DMS114 treated with DMSO at 0.1 percent for 48 hours (cell line): ENCODE results near the gene ZCCHC24.
A peak's percentile ranks its signal among the peaks of the same experiment; 100 is the strongest.

ENCODE experiments used
- DNase-seq: peaks from one replicate; lab custom pipeline; 2025; ENCODE audit not compliant: unreplicated experiment; lab: John Stamatoyannopoulos, UW

Gene ZCCHC24

DNA sequence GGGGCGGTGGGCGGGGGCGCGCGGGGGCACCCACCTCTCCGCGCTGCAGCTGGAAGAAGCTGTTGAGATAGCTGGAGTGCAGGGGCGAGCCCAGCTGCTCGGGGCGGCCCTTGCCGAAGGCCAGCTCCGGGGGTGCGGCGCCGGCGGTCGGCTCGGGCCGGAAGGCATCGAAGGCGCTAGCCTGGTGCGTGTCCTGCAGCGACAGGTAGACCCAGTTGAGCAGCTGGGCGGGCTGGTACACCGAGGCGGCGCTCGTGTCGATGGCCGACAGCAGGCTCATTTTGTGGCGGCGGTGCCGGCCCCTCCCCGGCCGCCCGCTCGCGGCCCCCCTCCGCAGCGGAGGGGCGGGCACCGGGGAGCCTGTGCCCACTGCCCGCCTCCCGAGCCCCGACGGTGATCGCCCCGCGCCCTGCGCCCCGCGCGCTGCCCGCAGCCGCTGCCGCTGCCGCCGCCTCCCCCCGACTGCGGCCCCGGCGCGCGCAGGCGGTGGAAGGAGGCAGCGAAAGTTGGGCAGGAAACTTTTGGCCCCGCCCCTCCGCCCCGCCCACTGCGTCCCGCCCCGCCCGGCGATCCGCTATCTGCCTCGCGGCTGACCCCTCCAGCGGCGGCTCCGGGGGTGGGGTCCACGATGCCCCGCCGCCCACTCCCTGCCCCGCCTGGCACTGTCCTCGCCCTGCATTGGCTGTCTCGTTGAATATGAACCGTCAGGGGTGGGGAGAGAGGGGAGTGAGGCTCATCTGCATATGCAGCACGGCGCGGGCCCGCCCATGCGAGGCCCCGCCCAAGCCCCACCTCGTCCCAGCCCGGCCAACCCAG, at the start of gene ZCCHC24:
Gene ZCCHC24, minus strand, starts transcription at position 464 of the 816 bp plus-strand sequence. Its CDS starts 184 bp downstream, at position 280.
- DNase-seq = peak; percentile 93

- no peak for DNase-seq
Observed at GRCh38 chr10:79493806-79494205, 48.4 kb upstream of the ZCCHC24 start.

- DNase-seq = no peak
Observed at GRCh38 chr10:79492839-79493238, 47.4 kb upstream of the ZCCHC24 start.

DNA sequence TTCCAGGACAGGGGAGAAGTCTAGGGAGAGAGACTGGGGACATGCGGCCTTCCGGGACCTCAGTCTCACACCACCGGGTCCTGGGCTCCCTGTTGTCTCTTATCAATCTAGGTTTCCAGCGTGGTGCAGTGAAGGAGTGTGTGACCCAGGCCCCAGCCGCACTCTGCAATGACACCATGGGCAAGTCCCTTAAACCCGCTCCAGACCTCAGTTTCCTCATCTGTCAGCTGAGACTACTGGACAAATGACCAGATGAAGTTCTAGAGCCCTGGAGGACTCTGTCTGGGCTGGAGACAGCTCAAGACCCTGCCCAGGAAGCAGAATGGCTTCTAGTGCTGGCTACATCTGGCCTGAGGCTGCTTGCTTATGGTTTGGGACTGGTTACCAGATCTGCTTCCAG, 46.8 kb upstream of the ZCCHC24 start:
- no peak for DNase-seq

DNA sequence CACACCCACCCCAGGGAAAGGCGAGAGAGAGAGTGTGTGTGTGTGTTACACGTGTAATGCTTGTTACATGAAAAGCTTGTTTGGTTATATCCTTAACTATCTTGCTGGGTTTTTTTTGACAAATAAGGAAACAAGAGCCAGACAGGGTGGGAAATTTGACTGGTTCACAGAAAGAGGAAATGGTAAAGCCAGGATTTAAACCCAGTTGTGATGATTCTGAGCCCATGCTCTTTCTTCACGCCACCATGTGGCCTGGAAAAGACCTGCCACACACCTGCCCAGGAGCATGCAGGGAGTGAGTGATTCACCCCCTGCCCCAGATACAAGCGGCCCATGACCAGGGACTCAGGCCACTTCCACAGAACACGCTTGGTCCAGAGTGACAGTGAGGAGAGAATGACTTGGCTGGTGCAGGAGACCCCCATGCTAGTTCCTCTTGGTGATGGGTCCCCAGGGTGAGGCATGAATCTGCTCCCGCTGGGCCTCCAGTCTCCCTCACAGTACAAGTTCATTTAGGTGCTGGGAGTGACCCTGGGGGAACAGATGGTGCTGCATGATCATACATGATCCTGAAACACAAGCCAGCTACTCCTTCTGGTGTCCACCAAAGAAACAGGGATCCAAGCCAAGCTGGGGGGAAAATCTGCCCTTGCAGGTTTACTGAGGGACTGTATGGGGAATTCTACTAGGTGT, 45.9 kb upstream of the ZCCHC24 start:
- no peak for DNase-seq

DNA sequence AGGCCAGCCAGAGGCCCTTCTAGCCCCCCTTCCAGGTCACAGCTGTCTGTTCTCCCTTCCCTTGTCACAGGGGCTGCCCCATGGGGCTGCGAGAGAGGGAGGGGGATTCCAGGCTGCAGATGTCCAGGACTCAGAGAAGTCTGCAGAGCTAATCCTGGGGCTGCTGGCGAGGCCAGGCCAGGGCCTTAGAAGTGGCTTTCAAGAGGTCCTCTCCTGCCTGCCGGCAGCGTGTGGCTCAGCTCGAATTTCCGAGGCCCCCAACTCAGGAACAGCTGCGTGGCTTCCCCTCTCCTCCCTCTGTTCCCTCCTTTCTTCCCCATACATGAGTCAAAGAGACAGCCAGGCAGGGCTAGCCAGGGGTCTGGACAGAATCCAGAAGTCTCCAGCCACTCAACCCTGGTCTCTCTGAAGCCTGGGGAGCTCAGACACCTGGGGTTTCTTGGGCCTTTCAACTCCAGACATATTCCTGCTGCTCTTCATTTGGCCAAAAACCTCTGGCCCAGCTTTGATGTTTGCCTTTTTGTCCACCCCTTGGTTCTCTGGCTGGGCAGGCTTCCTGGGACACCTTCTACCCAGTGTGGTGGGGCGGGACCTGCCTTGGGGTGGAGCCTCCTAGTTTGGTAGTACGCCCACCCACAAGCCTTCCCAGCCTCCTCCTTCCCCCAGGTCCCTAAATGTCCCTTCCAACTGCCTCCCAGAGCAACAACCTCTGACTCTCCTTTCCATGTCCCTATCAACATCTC, 45.1 kb upstream of the ZCCHC24 start:
- DNase-seq = no peak

DNA sequence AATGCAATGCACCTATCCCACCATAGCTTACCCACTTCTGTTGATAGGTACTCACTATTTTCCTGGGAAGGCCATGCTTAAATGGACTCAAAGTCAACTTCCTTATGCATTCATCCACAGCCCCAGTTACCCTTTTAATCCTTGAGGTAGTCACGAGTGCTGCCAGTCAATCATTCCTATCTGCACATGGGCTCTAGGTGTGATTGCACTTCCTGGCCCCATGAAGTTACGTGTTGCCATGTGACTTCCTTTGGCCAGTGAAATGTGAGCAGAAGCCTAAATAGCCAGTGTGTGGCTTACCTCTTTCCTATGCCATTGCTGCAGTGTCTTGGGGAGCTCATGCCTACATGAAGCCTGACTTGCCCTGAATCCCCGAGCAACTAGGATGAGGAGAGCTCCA, 43.4 kb upstream of the ZCCHC24 start:
- no peak for DNase-seq

GRCh38 chr10:79488336-79488735, 42.9 kb upstream of the ZCCHC24 start:
- DNase-seq = no peak

GRCh38 chr10:79487296-79488194, 42.1 kb upstream of the ZCCHC24 start:
- peak; percentile 69 for DNase-seq

- DNase-seq = no peak
Observed at GRCh38 chr10:79484476-79484875, 39.1 kb upstream of the ZCCHC24 start.

GRCh38 chr10:79483948-79484347, 38.5 kb upstream of the ZCCHC24 start:
- no peak for DNase-seq

- DNase-seq = no peak
Observed at GRCh38 chr10:79483299-79483698, 37.9 kb upstream of the ZCCHC24 start.

GRCh38 chr10:79482741-79483140, 37.3 kb upstream of the ZCCHC24 start:
- no peak for DNase-seq

DNA sequence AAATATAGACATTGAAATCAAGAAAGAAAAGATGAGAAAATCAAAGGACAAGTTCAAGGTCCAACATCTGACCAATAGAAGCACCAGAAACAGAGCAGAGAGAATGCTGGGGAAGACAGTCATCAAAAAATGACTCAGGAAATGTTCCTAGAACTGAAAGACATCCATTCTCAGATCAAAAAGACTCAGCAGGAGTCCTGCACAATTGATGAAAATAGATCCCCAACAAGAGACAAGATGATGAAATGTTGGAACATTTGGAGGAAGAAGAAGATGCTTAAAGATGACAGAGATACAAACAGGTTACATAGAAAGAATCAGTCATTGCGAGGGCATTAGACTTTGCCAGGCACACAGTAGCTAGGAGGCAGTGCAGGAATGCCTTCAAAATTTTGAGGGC, 36.9 kb upstream of the ZCCHC24 start:
- DNase-seq = no peak

DNA sequence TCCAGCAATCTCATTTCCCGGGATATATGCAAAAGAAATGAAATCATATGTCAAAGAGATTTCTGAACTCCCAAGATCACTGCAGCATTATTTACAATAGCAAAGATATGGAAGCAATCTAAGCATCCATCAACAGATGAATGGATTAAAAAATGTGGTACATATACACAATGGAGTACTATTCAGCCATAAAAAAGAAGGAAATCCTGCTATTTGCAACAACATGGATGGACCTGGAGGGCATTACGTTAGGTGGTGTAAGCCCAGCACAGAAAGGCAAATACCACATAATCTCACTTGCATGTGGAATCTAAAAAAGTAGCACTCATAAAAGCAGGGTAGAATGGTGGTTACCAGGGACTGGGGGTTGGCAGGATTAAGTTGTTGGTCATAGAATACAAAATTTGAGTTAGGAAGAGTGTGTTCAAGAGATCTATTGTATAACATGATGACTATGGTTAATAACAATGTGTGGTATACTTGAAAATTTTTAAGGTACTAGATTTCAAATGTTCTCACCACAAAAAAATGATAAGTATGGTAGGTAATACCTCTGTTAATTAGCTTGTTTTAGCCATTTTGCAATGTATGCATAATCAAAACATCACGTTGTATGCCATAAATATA, 34.0 kb upstream of the ZCCHC24 start:
- DNase-seq = no peak

- no peak for DNase-seq
Observed at GRCh38 chr10:79477456-79477855, 32.0 kb upstream of the ZCCHC24 start.

GRCh38 chr10:79476645-79477044, 31.2 kb upstream of the ZCCHC24 start:
- DNase-seq = no peak

DNA sequence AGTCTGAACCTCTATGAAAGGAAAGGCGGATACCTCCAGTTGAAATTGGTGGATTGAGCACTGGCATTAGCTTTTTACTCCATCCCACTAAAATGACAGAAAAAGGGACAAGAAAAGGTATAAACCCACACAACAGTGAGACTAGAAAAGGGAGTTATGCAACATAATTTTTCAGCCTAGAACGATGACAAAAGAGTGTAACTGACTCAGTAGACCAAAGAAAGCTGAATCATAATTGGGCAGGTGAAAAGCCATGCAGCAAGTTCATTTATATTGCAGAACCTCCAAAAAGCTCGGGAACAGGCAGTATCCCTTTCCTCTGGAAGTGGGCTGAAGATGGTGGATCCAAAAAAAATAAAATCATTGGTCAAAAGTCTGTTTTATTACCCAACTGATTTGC, 30.5 kb upstream of the ZCCHC24 start:
- no peak for DNase-seq

GRCh38 chr10:79475119-79475653, 29.8 kb upstream of the ZCCHC24 start:
- DNase-seq = no peak

DNA sequence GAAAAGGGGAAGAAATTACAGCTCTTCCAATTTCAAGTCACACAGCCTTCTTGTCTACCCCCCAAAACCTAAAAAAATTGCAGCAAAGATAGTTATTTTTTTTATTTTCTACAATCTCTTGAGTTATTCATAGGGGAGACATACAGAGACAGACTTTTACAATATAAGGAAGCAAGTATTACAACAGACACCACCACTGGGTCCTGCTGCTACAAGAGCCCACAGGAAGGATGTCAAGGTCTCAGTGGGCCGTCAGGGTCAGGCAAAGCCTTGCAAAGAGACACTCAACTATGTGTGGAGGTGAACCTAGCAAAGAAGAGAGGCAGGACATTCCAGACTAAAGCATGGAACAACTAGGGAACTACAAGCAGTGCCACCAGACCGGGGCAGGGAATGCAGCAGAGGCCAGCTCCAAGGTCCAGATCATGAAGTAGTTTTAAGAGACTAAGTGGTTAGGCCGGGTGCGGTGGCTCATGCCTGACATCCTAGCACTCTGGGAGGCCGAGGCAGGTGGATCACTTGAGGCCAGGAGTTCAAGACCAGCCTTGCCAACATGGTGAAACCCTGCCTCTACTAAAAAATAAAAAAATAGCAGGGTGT, 28.2 kb upstream of the ZCCHC24 start:
- no peak for DNase-seq
